ENCODE measurements around the gene GPR3.
"Not testable (repeated sequence)": the region's sequence is repeated elsewhere in the genome, so short reads cannot be mapped to it uniquely, and the experiment has no call there.

GPR3 gene

DNA sequence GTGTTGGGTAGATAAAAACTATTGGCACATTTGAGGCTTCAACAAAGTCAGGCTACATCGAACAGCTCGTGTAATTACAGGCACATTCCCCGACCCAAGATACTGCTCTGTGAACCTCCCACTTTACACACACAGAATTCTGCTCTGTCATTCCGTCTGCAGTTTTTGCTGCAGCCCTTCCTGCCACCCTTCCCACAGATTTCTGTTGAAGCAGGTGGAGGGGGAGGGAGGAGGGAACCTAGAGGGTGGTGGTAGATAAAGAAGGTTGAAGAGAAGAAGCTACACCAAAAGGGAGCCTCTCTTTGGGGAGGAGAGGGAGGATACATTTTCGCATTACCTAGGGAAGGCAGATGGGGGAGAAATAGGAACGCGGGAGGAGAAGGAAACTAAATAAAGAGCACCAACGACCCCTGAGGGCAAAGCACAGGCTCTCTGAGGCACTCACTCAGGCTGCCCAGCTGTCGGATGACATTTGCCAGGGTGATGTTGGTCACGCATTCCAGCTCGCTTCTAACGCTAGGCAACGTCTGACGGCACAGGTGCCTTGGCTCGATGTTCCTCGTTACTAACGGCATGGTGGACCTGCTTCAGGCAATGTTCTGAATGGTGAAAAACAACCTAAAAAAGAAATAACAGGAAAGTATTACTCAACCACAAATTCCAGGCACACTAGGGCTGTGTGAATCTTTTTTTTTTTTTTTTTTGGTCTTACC is 36.0 kb downstream of the GPR3 start:
- DNase-seq (ENCODE audit: insufficient read length, low spot score) (no peak), FAIRE-seq (no peak)
- TF ChIP-seq POLR2A (IDR thresholded peaks at IDR 0.05; ENCODE audit: low read depth, low read length): no peak

DNA sequence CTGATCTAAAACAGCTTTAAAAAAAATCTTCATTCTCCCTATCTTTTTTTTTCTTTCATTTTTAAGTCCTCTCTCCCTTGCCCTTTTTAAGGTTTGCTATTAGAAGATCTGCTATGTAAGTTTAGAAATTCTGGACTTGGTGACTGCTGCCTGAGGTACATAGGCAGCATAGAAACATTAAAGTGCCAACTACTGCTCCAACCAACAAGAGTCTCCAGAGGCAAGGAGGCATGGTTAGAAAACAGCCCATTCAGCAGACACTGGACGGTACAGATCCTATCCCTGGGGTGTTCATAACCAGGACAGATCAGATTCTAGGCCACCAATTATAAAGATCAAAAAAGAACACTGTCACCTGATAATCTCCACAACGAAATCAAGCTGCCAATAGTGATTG is 36.6 kb downstream of the GPR3 start:
- no peak for FAIRE-seq
- TF ChIP-seq POLR2A (IDR thresholded peaks at IDR 0.05; ENCODE audit: low read depth, low read length): no peak
- DNase-seq (ENCODE audit: insufficient read length, low spot score): no peak

DNA sequence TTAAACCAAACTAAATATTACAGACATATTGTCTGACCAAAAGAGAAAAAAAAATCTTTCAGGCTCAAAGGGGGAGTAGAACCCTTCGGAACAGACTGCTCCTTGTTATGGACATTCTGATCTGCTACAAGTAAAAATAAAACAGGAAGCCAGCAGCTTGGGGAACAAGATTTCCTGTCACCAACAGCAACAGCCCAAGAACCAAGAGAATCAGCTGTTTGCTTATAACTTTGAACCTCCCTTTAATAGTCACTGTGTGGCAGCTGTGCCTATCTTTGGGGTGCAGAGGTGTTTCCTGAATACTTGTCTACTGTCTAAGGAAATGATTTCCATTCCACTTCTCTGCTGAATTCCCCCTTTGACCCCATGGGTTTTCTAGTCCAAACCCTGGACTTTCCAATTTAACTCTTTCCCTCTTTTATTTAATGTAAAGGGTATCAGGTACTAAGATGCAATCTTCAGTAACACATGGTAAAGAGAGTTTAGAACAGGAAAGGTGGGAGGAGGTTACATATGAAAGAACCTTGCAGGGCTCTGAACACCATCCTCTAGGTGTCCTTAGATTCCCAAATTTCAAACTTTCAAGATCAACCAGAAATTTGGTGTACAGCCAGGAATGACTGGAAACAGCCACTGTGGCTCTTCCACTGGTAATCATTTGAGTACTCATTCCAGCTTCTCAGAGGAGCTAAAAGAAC is 38.6 kb downstream of the GPR3 start:
- TF ChIP-seq POLR2A (IDR thresholded peaks at IDR 0.05; ENCODE audit: low read depth, low read length): no peak
- FAIRE-seq (no peak), DNase-seq (ENCODE audit: insufficient read length, low spot score) (no peak)

DNA sequence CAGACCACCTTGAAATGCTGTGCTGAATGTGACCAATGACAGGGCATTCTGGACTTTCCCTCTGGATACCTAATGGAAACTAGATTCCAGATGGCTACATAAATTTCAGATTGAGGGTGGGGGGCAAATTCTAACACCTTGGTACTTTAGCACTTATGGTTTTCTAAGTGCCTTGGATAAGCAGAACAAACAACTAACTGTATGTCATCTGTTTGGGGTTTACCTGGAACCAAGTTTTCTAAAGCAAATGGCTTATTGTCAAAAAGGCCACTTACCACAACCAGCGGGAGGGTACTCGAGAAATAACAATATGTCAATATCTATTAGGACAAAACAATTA is 39.1 kb downstream of the GPR3 start:
- no peak for TF ChIP-seq POLR2A (IDR thresholded peaks at IDR 0.05; ENCODE audit: low read depth, low read length)
- DNase-seq (ENCODE audit: insufficient read length, low spot score) (no peak), FAIRE-seq (no peak)

DNA sequence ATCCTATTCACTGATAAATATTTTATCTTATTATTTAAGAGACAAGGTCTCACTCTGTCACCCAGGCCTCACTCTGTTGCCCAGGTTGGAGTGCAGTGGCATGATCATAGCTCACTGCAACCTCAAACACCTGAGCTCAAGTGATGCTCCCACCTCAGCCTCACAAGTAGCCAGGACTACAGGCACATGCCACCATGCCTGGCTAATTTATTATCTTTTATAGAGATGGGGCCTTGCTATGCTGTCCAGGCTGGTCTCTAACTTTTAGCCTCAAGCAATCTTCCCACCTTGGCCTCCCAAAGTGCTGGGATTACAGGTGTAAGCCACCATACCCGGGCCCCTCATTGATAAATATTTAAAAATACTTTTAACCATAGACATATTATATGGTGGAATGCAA is 40.3 kb downstream of the GPR3 start:
- FAIRE-seq; DNase-seq (ENCODE audit: insufficient read length, low spot score): not testable (repeated sequence)

DNA sequence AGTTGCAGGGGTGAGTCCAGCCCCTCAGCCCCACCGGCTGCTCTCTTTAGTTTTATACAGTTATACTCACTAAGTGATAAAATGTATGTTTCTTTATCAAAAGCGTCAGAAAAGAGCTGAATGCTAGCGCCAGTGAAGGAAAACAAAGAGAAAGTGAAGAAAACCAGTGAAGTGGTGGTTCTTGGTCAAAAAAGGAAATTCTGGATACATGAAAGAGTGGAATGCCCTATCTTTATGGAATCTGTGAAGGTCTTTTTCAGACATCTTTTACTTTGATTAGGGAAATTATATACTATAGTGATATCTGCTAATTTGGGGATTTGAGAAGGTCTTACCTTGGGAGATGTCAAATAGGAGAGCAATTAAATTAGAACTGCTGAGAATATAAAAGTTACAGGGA is 41.3 kb downstream of the GPR3 start:
- no peak for TF ChIP-seq POLR2A (IDR thresholded peaks at IDR 0.05; ENCODE audit: low read depth, low read length)
- DNase-seq (ENCODE audit: insufficient read length, low spot score) (no peak), FAIRE-seq (no peak)

DNA sequence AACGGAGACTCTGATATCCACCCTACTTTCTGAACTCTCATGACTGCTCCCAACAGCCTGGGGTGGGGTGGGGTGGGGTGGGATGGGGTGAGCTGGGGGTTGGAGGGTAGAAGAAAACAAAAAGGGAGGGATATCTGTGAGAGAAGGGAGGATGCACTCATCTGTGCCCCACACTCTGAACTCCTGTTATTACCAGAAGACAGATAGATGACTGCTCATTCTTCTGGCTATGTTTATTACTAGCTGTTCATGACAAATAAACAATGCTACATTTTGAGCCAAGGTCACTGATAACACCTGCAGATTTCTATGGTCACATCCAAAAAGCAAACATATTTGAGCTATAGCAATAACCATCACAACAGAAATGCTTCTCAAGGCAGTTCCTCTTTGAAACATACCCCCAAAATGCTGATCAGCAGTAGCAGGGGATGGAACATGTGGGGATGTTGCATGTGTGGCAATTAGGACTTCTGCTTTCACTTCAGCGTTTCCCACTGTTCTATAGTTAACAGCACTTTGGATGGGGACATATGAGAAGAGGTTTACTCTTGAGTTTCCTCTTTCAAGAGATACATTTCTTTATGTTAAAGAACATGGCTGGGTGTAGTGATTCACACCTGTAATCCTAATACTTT is 43.3 kb downstream of the GPR3 start:
- no peak for FAIRE-seq
- TF ChIP-seq POLR2A (IDR thresholded peaks at IDR 0.05; ENCODE audit: low read depth, low read length): no peak
- DNase-seq (ENCODE audit: insufficient read length, low spot score): no peak

DNA sequence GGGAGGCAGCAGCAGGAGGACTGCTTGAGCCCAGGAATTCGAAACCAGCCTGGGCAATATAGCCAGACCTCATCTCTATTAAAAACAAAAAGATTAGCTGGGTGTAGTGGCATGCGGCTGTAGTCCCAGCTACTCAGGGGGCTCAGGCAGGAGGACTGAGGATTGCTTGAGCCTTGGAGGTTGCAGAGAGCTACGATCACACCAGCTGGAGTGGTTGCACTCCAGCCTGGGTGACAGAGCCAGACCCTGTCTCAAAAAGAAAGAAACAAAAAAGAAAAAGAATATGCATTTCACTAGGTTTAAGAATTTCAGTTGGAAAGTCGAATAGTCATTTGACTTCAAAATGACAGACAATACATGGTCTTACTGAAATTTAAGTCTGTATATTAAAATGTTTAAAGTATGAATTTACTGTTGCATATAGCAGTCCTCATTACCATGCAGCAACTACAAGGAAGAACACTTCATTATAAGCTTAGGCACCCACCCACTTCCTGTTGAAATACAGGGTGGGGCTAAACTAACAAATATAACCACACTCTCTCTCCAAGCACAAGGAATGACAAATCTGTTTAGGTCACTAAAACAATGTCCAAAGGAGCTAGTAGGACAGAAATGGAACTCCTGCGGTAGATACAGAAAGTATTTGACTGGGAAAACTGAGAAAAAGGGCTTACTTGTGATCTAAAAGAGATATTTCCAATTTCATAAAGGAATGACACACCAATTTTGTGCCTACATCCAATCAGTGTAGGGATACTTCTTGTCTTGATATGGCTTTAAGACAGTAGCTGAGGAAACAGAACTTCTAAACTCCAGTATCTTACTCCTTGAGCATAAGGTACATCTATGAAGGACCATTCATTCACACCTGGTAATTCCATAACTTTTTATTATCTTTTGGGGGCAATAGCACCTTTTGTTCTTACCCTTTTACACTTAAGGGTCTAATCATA is 44.1 kb downstream of the GPR3 start:
- TF ChIP-seq POLR2A (IDR thresholded peaks at IDR 0.05; ENCODE audit: low read depth, low read length): no peak
- peak; percentile 87 for FAIRE-seq
- peak; percentile 27 for DNase-seq (ENCODE audit: insufficient read length, low spot score)

DNA sequence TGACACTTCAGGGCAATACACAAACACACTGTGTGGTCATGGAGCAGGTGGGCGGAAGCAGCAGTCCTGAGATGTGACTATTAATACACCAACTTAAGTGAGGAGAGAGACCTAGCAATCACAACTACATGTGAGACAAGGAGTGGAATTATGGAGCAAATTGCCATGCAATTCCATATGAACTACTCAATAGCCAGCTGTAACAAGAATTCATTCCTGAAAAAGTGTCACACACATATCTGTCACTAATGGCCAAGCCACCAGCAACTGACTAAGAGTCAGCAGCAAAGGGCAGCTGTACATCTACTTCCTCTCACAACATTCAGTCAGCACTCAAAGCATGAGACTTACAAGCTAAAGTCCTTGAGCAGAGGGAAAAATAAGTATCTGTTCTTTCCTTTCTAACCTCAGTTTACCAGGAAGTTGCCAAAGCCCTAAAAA is 46.2 kb downstream of the GPR3 start:
- FAIRE-seq (no peak), DNase-seq (ENCODE audit: insufficient read length, low spot score) (no peak)
- TF ChIP-seq POLR2A (IDR thresholded peaks at IDR 0.05; ENCODE audit: low read depth, low read length): no peak

DNA sequence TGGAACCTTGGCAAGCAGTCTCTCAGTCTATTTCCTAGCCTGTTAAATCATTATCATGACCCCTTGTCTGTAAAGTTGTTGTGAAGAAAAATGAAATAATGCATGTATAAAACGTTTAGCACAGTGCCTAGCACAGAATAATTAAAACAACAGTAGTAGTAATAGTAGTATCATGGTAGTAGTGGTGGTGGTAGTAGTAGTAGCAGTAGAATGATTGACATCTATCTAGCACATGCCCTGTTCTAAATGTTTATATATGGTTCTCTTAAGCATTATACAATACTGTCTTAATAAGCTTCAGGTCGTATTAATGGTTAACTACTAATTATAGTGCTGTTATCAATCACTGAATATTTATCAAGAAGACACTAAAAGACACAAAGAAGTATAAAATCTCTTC is 46.7 kb downstream of the GPR3 start:
- no peak for DNase-seq (ENCODE audit: insufficient read length, low spot score)
- no peak for FAIRE-seq
- TF ChIP-seq POLR2A (IDR thresholded peaks at IDR 0.05; ENCODE audit: low read depth, low read length): no peak

DNA sequence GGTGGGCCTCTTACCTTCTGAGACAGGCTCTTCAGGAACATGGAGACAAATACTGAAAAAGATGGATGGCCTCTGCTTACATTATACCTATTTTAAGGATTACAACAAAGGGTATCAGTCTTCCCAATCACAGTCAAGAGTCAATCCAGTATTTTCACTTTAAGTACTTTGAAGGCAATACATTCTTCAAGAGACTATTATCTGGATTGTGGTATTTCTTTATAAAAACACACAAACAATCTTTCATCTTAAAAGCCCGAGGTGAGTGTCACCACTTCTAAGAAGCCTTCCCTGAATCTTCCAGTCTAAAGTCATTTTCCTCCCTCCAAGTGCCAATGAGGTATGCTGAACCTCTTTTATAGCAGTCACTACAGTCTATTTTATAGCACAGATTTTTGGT is 52.2 kb downstream of the GPR3 start:
- no peak for TF ChIP-seq POLR2A (IDR thresholded peaks at IDR 0.05; ENCODE audit: low read depth, low read length)
- no peak for FAIRE-seq
- no peak for DNase-seq (ENCODE audit: insufficient read length, low spot score)

All from H54 (cell line).